GM12891 (cell line): ENCODE results near the gene PDE1A.

Experiments
- POLR2A ChIP-seq: IDR thresholded peaks from 2 replicates; pipeline ENCODE4 v1.6.1; 2011; ENCODE audit warnings: low read depth, low read length, control low read depth
- POLR2AphosphoS5 ChIP-seq: IDR thresholded peaks from 2 replicates; pipeline ENCODE4 v1.6.1; 2011; ENCODE audit warnings: low read depth, low read length, control low read depth
- POU2F2 ChIP-seq: IDR thresholded peaks from 2 replicates; pipeline ENCODE4 v1.6.1; 2011; ENCODE audit warnings: low read depth, mild to moderate bottlenecking, control low read depth, low read length, moderate library complexity
- SPI1 ChIP-seq: IDR thresholded peaks from 2 replicates; pipeline ENCODE4 v1.6.1; 2011; ENCODE audit warnings: low read depth, low read length, control low read depth

GRCh38 chr2:182349268-182349667 is 77.6 kb downstream of the PDE1A start:
- TF ChIP-seq POLR2A (no peak), POLR2AphosphoS5 (no peak), SPI1 (no peak), POU2F2 (no peak)
